ENCODE data around the gene RIC1. TPM values are rescaled to one million over a fixed set of nuclear protein-coding genes. Genes with fewer than 3 reads are reported as not detected.

Gene RIC1
- total RNA-seq, 3 donors from 2014 or later: 42.6 to 74.5 (median 53.1) TPM

- no peak for DNase-seq (ENCODE audit: low spot score in 2 of 2)
- H3K27ac ChIP-seq: no peak overlapping the region
These were observed 55.2 kb downstream of the RIC1 start for GRCh38 chr9:5684101-5684500.

DNA sequence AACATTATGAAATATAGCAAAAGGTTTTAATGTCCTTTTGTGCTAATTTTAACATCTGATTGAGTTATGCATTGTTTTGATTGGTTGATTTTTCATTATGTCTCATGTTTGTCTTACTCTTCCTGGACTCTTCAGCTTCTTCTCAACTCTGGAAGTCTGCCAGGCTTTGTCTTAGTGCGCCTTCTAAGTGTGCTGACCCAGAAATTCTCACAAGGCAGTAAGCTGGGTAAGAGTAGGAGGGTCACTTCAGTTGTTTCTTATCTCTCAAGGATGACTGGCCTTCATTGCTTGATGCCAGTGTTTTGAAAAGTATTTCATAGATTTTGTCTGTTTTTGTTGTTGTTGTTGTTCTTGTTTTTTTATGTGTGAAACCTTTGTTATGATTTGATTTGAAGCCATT, 59.2 kb downstream of the RIC1 start:
- intact Hi-C loops (cut with DNase I; ENCODE audit: low total_unique reads): no loop called here
- Histone ChIP-seq H3K27me3 (no peaks in the 10 kb centered on the region), H3K4me1 (no peaks in the 10 kb centered on the region), H3K27ac (no peak overlapping the region), H3K4me3 (no peak overlapping the region), H3K9me3 (peaks cover 0 to 10% of the 10 kb centered on the region in 2 donors), H3K36me3 (no peaks in the 10 kb centered on the region)
- no peak for DNase-seq (ENCODE audit: low spot score in 2 of 2)
- TF ChIP-seq POLR2A (IDR thresholded peaks at IDR 0.05): no peak
- no peak for TF ChIP-seq POLR2AphosphoS5 (IDR thresholded peaks at IDR 0.05)
- TF ChIP-seq, protein P1, sequence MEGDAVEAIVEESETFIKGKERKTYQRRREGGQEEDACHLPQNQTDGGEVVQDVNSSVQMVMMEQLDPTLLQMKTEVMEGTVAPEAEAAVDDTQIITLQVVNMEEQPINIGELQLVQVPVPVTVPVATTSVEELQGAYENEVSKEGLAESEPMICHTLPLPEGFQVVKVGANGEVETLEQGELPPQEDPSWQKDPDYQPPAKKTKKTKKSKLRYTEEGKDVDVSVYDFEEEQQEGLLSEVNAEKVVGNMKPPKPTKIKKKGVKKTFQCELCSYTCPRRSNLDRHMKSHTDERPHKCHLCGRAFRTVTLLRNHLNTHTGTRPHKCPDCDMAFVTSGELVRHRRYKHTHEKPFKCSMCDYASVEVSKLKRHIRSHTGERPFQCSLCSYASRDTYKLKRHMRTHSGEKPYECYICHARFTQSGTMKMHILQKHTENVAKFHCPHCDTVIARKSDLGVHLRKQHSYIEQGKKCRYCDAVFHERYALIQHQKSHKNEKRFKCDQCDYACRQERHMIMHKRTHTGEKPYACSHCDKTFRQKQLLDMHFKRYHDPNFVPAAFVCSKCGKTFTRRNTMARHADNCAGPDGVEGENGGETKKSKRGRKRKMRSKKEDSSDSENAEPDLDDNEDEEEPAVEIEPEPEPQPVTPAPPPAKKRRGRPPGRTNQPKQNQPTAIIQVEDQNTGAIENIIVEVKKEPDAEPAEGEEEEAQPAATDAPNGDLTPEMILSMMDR (IDR thresholded peaks at IDR 0.05): no peak

More at GRCh38 chr9:5684101-5684500, 55.2 kb downstream of the RIC1 start:
- no peaks in the 10 kb centered on the region for H3K27me3 ChIP-seq
- intact Hi-C loops (cut with DNase I; ENCODE audit: low total_unique reads): no loop called here
- no peak overlapping the region for H3K4me3 ChIP-seq
- no peaks in the 10 kb centered on the region for H3K4me1 ChIP-seq
- no peak for TF ChIP-seq POLR2A (IDR thresholded peaks at IDR 0.05)
- no peak for TF ChIP-seq POLR2AphosphoS5 (IDR thresholded peaks at IDR 0.05)
- TF ChIP-seq, protein P1 (IDR thresholded peaks at IDR 0.05): no peak
- no peaks in the 10 kb centered on the region for H3K36me3 ChIP-seq
- H3K9me3 ChIP-seq: peaks cover 0 to 13% of the 10 kb centered on the region in 2 donors

- no peaks in the 10 kb centered on the region for H3K4me1 ChIP-seq
- intact Hi-C loops (cut with DNase I; ENCODE audit: low total_unique reads): no loop called here
- no peak for DNase-seq (ENCODE audit: low spot score in 2 of 2)
- H3K27me3 ChIP-seq: no peaks in the 10 kb centered on the region
- no peaks in the 10 kb centered on the region for H3K36me3 ChIP-seq
- no peak overlapping the region for H3K4me3 ChIP-seq
- TF ChIP-seq, protein P1 (IDR thresholded peaks at IDR 0.05): no peak
- TF ChIP-seq POLR2A (IDR thresholded peaks at IDR 0.05): no peak
- no peak overlapping the region for H3K27ac ChIP-seq
- H3K9me3 ChIP-seq: no peaks in the 10 kb centered on the region
These were observed 61.4 kb downstream of the RIC1 start for GRCh38 chr9:5690278-5690677.

DNA sequence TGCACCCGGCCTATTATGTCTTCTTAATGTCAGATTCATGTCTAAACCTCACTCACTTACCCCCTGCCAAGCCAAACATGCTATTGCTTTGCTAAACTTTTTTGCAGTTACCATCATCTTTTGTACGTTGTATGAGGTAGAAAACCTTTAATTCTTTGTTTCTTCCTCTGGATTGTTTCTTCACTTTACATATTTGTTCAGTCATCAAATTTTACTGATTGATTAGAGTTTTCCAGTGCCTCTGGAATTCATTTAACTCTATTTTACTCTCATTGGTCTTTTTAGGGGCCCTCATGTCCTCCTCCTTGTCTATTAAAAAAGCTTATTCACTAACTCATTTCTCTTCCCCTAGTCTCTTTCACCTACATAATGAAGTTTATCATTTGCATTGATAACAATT, 67.0 kb downstream of the RIC1 start:
- intact Hi-C loops (cut with DNase I; ENCODE audit: low total_unique reads): no loop called here
- H3K9me3 ChIP-seq: no peaks in the 10 kb centered on the region
- no peak overlapping the region for H3K4me3 ChIP-seq
- no peak overlapping the region for H3K27ac ChIP-seq
- no peak for DNase-seq (ENCODE audit: low spot score in 2 of 2)
- TF ChIP-seq, protein P1 (IDR thresholded peaks at IDR 0.05): no peak
- TF ChIP-seq POLR2AphosphoS5 (IDR thresholded peaks at IDR 0.05): no peak
- TF ChIP-seq POLR2A (IDR thresholded peaks at IDR 0.05): no peak
- H3K4me1 ChIP-seq: no peaks in the 10 kb centered on the region
- no peaks in the 10 kb centered on the region for H3K27me3 ChIP-seq
- H3K36me3 ChIP-seq: no peaks in the 10 kb centered on the region

DNA sequence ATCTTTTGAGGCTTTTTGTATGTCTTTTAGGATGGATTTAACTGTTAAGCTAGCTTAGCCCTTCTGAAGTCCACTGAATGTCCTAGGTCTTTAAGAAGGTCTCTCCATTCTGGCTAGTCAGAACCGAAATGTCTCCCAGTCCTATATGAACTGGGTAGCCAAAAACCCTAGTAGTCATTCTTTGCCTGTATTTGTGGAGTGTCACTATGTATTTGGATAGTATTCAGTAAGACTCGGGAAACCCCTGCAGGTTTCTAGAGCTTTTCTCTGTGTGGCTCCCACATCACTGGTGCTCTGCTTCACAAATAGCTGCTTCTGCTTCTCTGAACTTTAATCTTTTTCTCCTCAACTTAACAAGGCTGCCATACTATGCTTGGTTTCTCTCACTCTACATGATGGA, 68.0 kb downstream of the RIC1 start:
- Histone ChIP-seq H3K4me1 (no peaks in the 10 kb centered on the region), H3K36me3 (no peaks in the 10 kb centered on the region), H3K27ac (no peak overlapping the region), H3K4me3 (no peak overlapping the region), H3K9me3 (no peaks in the 10 kb centered on the region), H3K27me3 (no peaks in the 10 kb centered on the region)
- no peak for DNase-seq (ENCODE audit: low spot score in 2 of 2)
- TF ChIP-seq POLR2AphosphoS5 (IDR thresholded peaks at IDR 0.05) (no peak), POLR2A (IDR thresholded peaks at IDR 0.05) (no peak)
- TF ChIP-seq, protein P1 (IDR thresholded peaks at IDR 0.05): no peak
- intact Hi-C loops (cut with DNase I; ENCODE audit: low total_unique reads): no loop called here

All from breast epithelium (tissue), 4 donors.